H1 (cell line): ENCODE data around the gene ACTR1B. TPM values are rescaled to one million over a fixed set of nuclear protein-coding genes. Genes with fewer than 3 reads are reported as not detected.
"Not testable (repeated sequence)": the region's sequence is repeated elsewhere in the genome, so short reads cannot be mapped to it uniquely, and the experiment has no call there.

Source experiments
- CTCF ChIA-PET: fragments of 300-600 bp; sonication (Branson Sonifier 250); formaldehyde crosslinking; loops from one replicate; lab custom pipeline; 2021; ENCODE audit not compliant: partially characterized antibody; lab: Charles Lee
- POLR2A ChIA-PET: fragments of 300-600 bp; sonication (Branson Sonifier 250); formaldehyde crosslinking; loops from one replicate; lab custom pipeline; 2021; ENCODE audit warnings: inconsistent platforms; ENCODE audit not compliant: partially characterized antibody; lab: Charles Lee
- DNase-seq, 2 experiments: peaks; one replicate each; pipeline versions ENCODE4 v3.0.0 to v3.0.0-alpha.2; 2010 to 2022; ENCODE audit warnings: low spot score in 2 of 2, low read depth in 1 of 2, mixed read lengths in 1 of 2
- FAIRE-seq: peaks from 2 replicates; lab custom pipeline; 2011; peaks lifted over from hg19 to GRCh38; lab: Jason Lieb, UNC
- H2AFZ ChIP-seq: 2 replicates; pipeline ENCODE4 v1.8.1; 2012; ENCODE audit warnings: low read length, inconsistent platforms
- H2AK5ac ChIP-seq: 2 replicates; pipeline ENCODE4 v1.6.1; 2013; ENCODE audit warnings: low read depth, low read length
- H2BK120ac ChIP-seq: replicated peaks from 2 replicates; pipeline ENCODE3; 2013; ENCODE audit warnings: low read depth, low read length, inconsistent platforms
- H2BK12ac ChIP-seq: 2 replicates; pipeline ENCODE4 v1.6.1; 2013; ENCODE audit warnings: low read depth, low read length
- H2BK15ac ChIP-seq: 2 replicates; pipeline ENCODE4 v1.6.1; 2013; ENCODE audit warnings: low read length
- H2BK20ac ChIP-seq: 2 replicates; pipeline ENCODE4 v1.6.1; 2013; ENCODE audit warnings: low read length
- H2BK5ac ChIP-seq: 2 replicates; pipeline ENCODE4 v1.6.1; 2013; ENCODE audit warnings: low read depth, low read length
- H3K14ac ChIP-seq: 2 replicates; pipeline ENCODE4 v1.6.1; 2013; ENCODE audit warnings: inconsistent platforms; ENCODE audit not compliant: insufficient read length
- H3K18ac ChIP-seq: 2 replicates; pipeline ENCODE4 v1.6.1; 2013; ENCODE audit warnings: low read length; ENCODE audit errors: extremely low read depth
- H3K23ac ChIP-seq: 2 replicates; pipeline ENCODE4 v1.6.1; 2013; ENCODE audit warnings: inconsistent platforms; ENCODE audit not compliant: insufficient read length
- H3K23me2 ChIP-seq: 2 replicates; pipeline ENCODE4 v1.6.1; 2013; ENCODE audit warnings: low read depth, low read length
- H3K27ac ChIP-seq: 2 replicates; pipeline ENCODE4 v1.6.1; 2011; ENCODE audit warnings: low read depth, low read length, inconsistent platforms
- H3K27me3 ChIP-seq, 4 experiments: replicated peaks in 1 of 4; 1 replicate in 1 of 4; 2 replicates in 3 of 4; pipeline versions ENCODE4 v1.6.1 to v1.8.1; 2011 to 2013; ENCODE audit warnings: low read length in 3 of 4, mild to moderate bottlenecking in 3 of 4, inconsistent platforms in 2 of 4, mixed read lengths in 2 of 4, moderate library complexity in 1 of 4; ENCODE audit not compliant: control insufficient read depth in 3 of 4, insufficient read depth in 3 of 4; ENCODE audit errors: extremely low read depth in 1 of 4
- H3K36me3 ChIP-seq, 4 experiments: 2 replicates each; pipeline versions ENCODE4 v1.6.1 to v1.8.1; 2011 to 2013; ENCODE audit warnings: mild to moderate bottlenecking in 4 of 4, low read length in 3 of 4, moderate library complexity in 2 of 4, control low read depth in 1 of 4, inconsistent platforms in 1 of 4; ENCODE audit not compliant: insufficient read depth in 4 of 4, control insufficient read depth in 2 of 4
- H3K4ac ChIP-seq: replicated peaks from 2 replicates; pipeline ENCODE3; 2013; ENCODE audit warnings: low read length, low read depth, mixed read lengths, inconsistent platforms; ENCODE audit not compliant: insufficient read length
- H3K4me1 ChIP-seq, 4 experiments: replicated peaks in 1 of 4; 1 replicate in 1 of 4; 2 replicates in 3 of 4; pipeline versions ENCODE4 v1.6.1 to v1.8.1; 2011 to 2013; ENCODE audit warnings: low read length in 3 of 4, inconsistent platforms in 2 of 4, mixed read lengths in 1 of 4; ENCODE audit not compliant: insufficient read depth in 4 of 4, control insufficient read depth in 3 of 4
- H3K4me2 ChIP-seq, 2 experiments: 2 replicates each; pipeline versions ENCODE4 v1.6.1 to v1.8.1; 2011 to 2013; ENCODE audit warnings: low read depth in 2 of 2, low read length in 2 of 2, control low read depth in 1 of 2, inconsistent platforms in 1 of 2, mild to moderate bottlenecking in 1 of 2; ENCODE audit not compliant: insufficient read depth in 1 of 2
- H3K4me3 ChIP-seq, 4 experiments: fragments of 200-600, 300-600 bp in 1 of 4; sonication (generic), shearing (Covaris generic), sonication (Bioruptor Twin) in 1 of 4; 2 replicates each; pipeline versions ENCODE4 v1.5.1 to v1.8.1; 2011 to 2016; ENCODE audit warnings: low read length in 4 of 4, low read depth in 3 of 4, control low read depth in 2 of 4, inconsistent platforms in 2 of 4, mild to moderate bottlenecking in 2 of 4, mixed read lengths in 1 of 4, moderate library complexity in 1 of 4; ENCODE audit not compliant: insufficient read depth in 2 of 4; ENCODE audit errors: extremely low read depth in 1 of 4
- H3K56ac ChIP-seq: replicated peaks from 2 replicates; pipeline ENCODE3; 2013; ENCODE audit warnings: low read depth, mild to moderate bottlenecking, mixed read lengths, low read length, inconsistent platforms; ENCODE audit not compliant: insufficient read length
- H3K79me1 ChIP-seq: 2 replicates; pipeline ENCODE4 v1.6.1; 2013; ENCODE audit warnings: low read depth, low read length, control low read depth
- H3K79me2 ChIP-seq, 2 experiments: 2 replicates each; pipeline versions ENCODE4 v1.6.1 to v1.8.1; 2012 to 2013; ENCODE audit warnings: low read length in 2 of 2, mild to moderate bottlenecking in 2 of 2, inconsistent platforms in 1 of 2; ENCODE audit not compliant: insufficient read depth in 2 of 2, control insufficient read depth in 1 of 2
- H3K9ac ChIP-seq, 4 experiments: replicated peaks in 1 of 4; 1 replicate in 1 of 4; 2 replicates in 3 of 4; pipeline versions ENCODE4 v1.6.1 to v1.8.1; 2011 to 2013; ENCODE audit warnings: low read depth in 3 of 4, low read length in 3 of 4, control low read depth in 2 of 4, mild to moderate bottlenecking in 2 of 4, moderate library complexity in 2 of 4, inconsistent platforms in 1 of 4; ENCODE audit errors: extremely low read depth in 1 of 4
- H3K9me3 ChIP-seq, 2 experiments: 2 replicates each; pipeline versions ENCODE4 v1.6.1 to v1.8.1; 2012 to 2013; ENCODE audit warnings: mild to moderate bottlenecking in 2 of 2, moderate library complexity in 2 of 2, control low read depth in 1 of 2, inconsistent platforms in 1 of 2, low read depth in 1 of 2, low read length in 1 of 2, mixed read lengths in 1 of 2; ENCODE audit not compliant: insufficient read depth in 2 of 2
- H4K20me1 ChIP-seq, 2 experiments: replicated peaks in 1 of 2; 2 replicates each; pipeline versions ENCODE3 to v1.8.1; 2011 to 2013; ENCODE audit warnings: inconsistent platforms in 2 of 2, low read length in 2 of 2, mild to moderate bottlenecking in 1 of 2; ENCODE audit not compliant: insufficient read depth in 2 of 2, control insufficient read depth in 1 of 2
- H4K5ac ChIP-seq: 2 replicates; pipeline ENCODE4 v1.6.1; 2013; ENCODE audit warnings: low read length, low read depth, mixed read lengths, inconsistent platforms; ENCODE audit not compliant: insufficient read length
- H4K8ac ChIP-seq: 2 replicates; pipeline ENCODE4 v1.8.0; 2013; ENCODE audit warnings: mild to moderate bottlenecking, moderate library complexity, low read length, inconsistent platforms; ENCODE audit not compliant: insufficient read depth; ENCODE audit errors: extremely low read depth
- H4K91ac ChIP-seq: replicated peaks from 2 replicates; pipeline ENCODE3; 2013; ENCODE audit warnings: low read length, mixed read lengths, inconsistent platforms; ENCODE audit not compliant: insufficient read length
- WGBS, 2 experiments: shearing (Covaris generic) in 1 of 2; methylation state at CpG; one replicate each; pipeline versions ENCODE4 v1.1.6 to v1.1.7; 2013 to 2015; ENCODE audit warnings: low lambda C conversion rate in 2 of 2, mixed read lengths in 2 of 2, inconsistent platforms in 1 of 2, low coverage in 1 of 2, missing lambda C conversion rate in 1 of 2; ENCODE audit not compliant: insufficient replicate concordance in 2 of 2, insufficient coverage in 1 of 2, insufficient read length in 1 of 2; ENCODE audit errors: extremely low coverage in 1 of 2, missing lambda C conversion rate in 1 of 2; 5-methylcytosine and 5-hydroxymethylcytosine counted together
- polyA plus RNA-seq, 7 experiments: library from polyadenylated mRNA; depleted of rRNA in 3 of 7; stranded (reverse) in 5 of 7; unstranded in 2 of 7; fragments of >200 nt in 5 of 7; fragments of 200-250 nt in 2 of 7; gene quantifications; 1 replicate in 5 of 7; 2 replicates in 1 of 7; 4 replicates in 1 of 7; pipeline versions ENCODE4 v1.2.1 to v1.2.3, GENCODE V29; 2011 to 2013; ENCODE audit warnings: missing spikeins in 2 of 7, mixed read lengths in 2 of 7
- total RNA-seq: library from RNA; stranded (reverse); fragmentation: NEBNext Ultra II Directional; extraction: Animal tissue kit (Norgen Biotek cat#: 25700); gene quantifications from 2 replicates; pipeline ENCODE4 v1.2.1, GENCODE V29; 2021

The ACTR1B gene
- total and polyA plus RNA-seq, 2 of the 8 experiments (the other 6 are each of a cell fraction or from before 2014, with no cell fraction given) = 40.7 to 56.0 TPM

DNA sequence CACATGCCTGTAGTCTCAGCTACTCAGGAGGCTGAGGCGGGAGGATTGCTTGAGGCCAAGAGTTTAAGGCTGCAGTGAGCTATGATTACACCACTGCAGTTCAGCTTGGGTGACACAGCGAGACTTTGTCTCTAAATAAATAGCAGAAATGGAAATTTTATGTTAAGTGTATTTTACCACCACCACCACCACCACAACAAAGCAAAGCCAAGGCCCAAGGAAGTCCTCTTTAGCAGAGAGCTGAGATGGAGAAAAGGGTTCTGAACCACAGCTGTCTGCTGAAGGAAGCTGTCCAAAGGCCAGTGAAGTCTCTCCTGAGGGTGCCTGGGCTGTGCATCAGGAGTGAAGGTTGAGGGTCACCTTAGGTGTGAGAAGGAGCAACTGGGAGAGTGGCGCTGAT is 23.4 kb upstream of the ACTR1B start:
- H3K18ac ChIP-seq, H2AK5ac ChIP-seq, H3K36me3 ChIP-seq, H3K4me1 ChIP-seq, DNase-seq, H4K91ac ChIP-seq, H3K27me3 ChIP-seq, H2BK12ac ChIP-seq, H3K56ac ChIP-seq, H3K4me2 ChIP-seq, H3K23me2 ChIP-seq, H2BK15ac ChIP-seq, H2BK120ac ChIP-seq, H4K5ac ChIP-seq, H2BK5ac ChIP-seq, H3K9me3 ChIP-seq, H3K23ac ChIP-seq, H3K14ac ChIP-seq, H2BK20ac ChIP-seq, H3K4ac ChIP-seq, H3K4me3 ChIP-seq, H3K9ac ChIP-seq, H2AFZ ChIP-seq, H3K27ac ChIP-seq, H3K79me1 ChIP-seq, H3K79me2 ChIP-seq, H4K8ac ChIP-seq, FAIRE-seq, H4K20me1 ChIP-seq: not testable (repeated sequence)
- POLR2A ChIA-PET = interaction anchor here (1.6 kb wide), 1 partner anchor 24 kb away, joined by 4 read pairs; the partner anchor contains the start of gene ACTR1B
- CTCF ChIA-PET = interaction anchor here (1.0 to 1.9 kb wide), 5 partner anchors 10 to 23 kb away, joined by 3 to 7 read pairs (median 6); partner anchors contain the start of gene ACTR1B
- 100% methylated on average over 2 of the region's 3 CpGs; no CpG with 5 or more reads in 1 of the 2 experiments for WGBS, 2 experiments
